GM21423 (cell line): ENCODE measurements around the gene ABHD14A.

Experiments used
- ATAC-seq: cut with Tn5 transposase; IDR thresholded peaks from one replicate; pipeline ENCODE4 v1.9.1; 2021; ENCODE audit warnings: mild to moderate bottlenecking, moderate library complexity; ENCODE audit not compliant: unreplicated experiment

ABHD14A gene

DNA sequence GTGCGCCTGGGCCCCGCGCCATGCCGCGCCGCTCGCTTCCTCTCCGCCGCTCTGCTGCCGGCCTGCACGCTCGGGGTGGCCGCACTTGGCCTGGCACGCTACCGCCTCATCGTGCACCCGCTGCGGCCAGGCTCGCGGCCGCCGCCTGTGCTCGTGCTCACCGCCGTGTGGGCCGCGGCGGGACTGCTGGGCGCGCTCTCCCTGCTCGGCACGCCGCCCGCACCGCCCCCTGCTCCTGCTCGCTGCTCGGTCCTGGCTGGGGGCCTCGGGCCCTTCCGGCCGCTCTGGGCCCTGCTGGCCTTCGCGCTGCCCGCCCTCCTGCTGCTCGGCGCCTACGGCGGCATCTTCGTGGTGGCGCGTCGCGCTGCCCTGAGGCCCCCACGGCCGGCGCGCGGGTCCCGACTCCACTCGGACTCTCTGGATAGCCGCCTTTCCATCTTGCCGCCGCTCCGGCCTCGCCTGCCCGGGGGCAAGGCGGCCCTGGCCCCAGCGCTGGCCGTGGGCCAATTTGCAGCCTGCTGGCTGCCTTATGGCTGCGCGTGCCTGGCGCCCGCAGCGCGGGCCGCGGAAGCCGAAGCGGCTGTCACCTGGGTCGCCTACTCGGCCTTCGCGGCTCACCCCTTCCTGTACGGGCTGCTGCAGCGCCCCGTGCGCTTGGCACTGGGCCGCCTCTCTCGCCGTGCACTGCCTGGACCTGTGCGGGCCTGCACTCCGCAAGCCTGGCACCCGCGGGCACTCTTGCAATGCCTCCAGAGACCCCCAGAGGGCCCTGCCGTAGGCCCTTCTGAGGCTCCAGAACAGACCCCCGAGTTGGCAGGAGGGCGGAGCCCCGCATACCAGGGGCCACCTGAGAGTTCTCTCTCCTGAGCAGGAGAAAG, 18.7 kb upstream of the ABHD14A start:
- no peak for ATAC-seq

DNA sequence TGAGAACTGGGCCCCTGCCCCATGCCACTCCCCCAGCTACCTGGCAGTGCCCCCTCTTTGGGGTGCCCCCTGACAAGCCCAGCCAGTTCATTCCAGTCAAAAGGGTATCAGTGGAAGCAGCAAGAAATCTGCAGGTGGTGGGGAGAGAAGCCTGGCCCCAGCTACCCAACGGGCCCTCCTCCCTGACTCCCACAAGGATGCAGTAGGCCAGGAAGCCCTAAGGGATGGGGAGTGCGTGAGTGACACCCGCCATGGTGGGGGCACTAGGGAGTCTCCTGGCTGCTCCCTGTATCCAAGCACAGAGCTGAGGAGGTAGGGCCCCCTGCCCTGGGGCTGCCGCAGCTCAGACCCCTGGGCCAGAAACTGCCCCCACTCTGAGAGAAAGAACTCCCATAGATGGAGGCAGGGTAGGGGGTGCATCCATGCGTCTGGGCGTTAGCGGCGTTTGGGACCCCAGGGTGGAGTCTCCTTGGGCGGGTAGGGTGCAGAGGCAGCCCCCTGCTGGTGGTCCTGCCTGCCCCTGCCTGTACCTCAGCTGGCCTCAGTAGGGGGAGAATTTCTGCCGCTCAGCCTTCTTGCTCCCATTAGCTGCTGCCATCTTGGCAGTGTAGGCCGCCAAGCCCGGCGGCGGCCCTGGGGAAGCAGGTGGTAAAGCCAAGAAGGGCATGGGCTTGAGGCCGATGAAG, 17.2 kb upstream of the ABHD14A start:
- ATAC-seq = no peak

GRCh38 chr3:51958603-51959521, 16.0 kb upstream of the ABHD14A start:
- ATAC-seq = no peak

- ATAC-seq = no peak
Observed at GRCh38 chr3:51959651-51960050, 15.2 kb upstream of the ABHD14A start.

GRCh38 chr3:51960386-51960785, 14.5 kb upstream of the ABHD14A start:
- ATAC-seq = no peak

GRCh38 chr3:51961011-51961410, 13.9 kb upstream of the ABHD14A start:
- ATAC-seq = no peak

DNA sequence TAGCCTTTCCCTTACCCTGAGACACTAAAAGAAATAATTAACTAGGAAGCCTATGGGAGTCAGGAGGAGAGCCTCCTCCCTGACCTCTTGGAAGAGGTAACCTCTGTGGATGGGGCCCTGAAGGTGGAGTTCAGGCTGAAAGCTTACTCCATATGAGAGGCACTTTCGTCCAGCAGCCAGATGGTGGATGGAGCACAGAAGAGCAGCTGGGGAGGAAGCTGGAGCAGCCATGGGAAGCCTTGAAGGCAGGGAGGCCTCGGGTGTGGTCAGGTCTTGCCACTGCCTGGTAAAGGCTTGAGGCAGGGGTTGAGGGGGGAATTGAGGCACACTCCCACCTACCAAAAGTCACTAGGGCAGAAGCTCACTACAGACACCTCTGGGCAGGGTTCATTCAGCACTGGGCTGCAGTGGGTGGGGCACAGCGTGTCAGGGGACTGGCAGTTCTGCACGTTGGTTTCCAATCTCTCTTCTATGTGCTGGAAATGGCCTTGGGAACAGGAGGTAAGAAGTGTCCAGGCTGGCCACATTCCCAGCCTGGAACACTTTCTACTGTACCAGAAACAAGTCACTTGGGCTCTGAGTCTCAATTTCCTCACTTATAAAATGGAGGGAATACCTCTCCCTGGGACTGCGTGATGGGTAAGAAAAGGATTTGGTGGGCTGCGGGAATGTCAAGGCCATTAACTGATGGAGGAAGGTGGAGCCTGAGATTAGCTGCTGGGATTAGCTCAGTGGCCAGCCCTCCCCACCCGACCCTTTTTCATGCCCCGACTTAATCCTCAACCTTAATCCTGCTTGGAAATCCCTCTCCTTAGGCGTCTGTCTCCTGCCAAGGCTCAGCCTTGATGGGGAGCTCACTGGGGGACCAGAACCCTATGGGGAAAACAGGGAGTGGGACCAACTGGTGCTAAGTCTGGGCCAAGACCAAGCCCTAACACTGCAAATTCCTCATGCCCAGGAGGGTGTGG, 13.0 kb upstream of the ABHD14A start:
- no peak for ATAC-seq

DNA sequence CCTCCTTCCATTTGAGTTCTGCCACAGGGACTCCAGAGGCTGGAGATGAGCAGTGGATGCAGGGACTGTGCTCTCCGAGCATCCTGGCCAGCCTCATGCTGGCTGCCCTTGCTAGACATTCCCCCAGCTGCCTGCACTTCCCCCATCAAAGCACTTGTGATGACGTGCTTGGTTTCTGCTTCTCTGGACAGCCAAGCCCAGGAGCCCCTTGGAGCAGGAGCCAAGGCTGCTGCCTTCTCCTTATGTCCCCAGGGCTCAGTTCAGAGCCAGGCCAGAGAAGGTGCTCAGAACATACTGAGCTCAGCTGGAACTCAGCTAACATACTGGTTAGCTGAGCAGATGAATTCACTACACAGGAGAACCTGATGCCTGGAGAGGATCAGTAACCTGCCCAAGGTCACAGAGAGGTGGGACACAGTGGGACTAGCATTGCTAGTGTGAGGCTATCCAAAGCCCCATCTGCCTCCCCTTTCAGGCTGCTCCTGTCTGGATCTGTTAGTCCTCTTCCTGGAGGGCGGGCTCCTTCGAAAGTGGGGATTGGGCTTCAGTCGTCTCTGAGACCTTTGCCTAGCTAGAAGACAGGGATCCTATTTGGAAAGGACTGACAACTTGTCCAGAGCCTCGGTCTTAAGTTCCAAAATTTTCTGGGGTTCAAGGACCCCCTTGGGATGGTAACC, 11.9 kb upstream of the ABHD14A start:
- no peak for ATAC-seq

DNA sequence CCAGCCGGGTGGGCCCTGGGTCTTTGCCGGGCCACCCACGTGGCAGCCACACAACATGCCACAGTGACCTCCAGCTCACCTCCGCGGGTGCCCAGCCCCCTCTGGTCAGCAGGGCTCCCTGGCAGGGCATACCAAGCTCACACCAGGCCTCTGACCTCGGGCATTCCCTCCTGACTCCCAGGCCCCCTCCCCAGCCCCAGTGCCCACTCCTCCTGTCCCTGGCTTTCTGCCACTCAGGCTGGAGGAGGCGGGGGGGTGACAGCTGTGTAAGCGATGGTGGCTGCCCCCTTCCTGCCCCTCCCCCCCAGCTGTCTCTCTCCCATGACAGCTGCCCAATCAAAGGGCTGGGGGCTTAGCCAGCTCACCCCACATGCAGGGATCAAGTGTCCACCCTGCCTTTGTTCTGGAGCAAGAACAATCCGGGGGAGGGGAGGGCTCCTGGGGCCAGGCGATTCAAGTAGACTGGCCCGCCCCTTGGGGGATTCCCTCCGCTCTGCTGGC, 10.9 kb upstream of the ABHD14A start:
- ATAC-seq = no peak

GRCh38 chr3:51964521-51964920, 10.3 kb upstream of the ABHD14A start:
- no peak for ATAC-seq

- ATAC-seq = no peak
Observed at GRCh38 chr3:51966016-51966415, 8.8 kb upstream of the ABHD14A start.

- no peak for ATAC-seq
Observed at GRCh38 chr3:51966486-51966885, 8.4 kb upstream of the ABHD14A start.

DNA sequence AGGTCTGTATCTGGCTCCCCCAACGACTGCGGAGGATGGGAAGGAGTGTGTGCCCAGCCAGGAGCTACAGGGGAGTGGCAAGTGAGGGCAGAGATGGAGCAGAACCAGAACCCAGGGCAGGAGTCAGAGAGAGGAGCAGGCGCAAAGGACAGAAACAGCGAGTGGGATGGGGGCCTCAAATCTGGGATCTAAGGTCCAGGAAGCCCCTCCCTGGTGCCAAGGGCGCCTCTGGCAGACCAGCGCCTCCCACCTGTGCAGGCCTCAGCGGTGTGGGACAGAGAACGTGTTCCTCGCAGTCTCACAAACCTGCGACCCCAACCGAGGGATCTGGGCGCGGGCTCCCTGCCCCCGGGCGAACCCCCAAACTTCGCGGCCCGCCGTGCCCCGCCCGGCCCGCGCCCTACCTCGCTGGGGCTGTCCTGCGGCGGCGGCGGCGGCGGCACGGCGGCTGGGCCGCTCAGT, 7.9 kb upstream of the ABHD14A start:
- no peak for ATAC-seq

- no peak for ATAC-seq
Observed at GRCh38 chr3:51967384-51968169, 7.3 kb upstream of the ABHD14A start, which contains the start of gene PCBP4. Gene PCBP4, minus strand, starts transcription at chr3:51967454. Its CDS starts 6,214 bp downstream, at chr3:51961240.

DNA sequence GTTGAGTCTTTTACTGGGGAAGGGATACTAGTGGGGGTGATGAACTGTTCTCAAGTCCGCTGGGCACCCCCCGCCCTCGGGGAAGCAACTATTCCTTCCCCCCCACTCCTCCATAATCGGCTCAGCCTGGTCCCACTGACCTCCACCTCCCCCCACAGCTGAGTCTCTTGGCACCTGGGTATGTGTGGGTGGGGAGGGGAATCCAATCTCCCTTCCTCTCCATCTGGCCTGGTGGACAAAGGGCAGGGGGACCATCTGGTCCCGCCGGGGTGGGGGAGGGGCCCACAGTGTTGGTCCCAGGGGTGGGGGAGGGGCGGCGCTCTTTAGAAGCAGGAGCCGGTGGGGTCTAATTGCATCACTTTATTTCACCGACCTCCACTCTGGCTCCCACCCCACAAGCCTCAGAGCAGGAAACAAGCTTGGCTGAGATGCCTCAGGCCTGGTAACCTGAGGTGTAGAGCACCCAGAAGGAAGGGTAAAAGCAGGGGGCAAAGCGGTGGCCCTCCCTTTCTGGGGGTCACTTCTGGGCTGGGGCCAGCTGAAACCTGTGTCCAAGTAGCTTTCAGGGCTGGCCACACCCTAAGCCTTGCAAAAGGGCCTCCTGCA, 6.6 kb upstream of the ABHD14A start:
- no peak for ATAC-seq

GRCh38 chr3:51968883-51969678, 5.8 kb upstream of the ABHD14A start:
- ATAC-seq = no peak

DNA sequence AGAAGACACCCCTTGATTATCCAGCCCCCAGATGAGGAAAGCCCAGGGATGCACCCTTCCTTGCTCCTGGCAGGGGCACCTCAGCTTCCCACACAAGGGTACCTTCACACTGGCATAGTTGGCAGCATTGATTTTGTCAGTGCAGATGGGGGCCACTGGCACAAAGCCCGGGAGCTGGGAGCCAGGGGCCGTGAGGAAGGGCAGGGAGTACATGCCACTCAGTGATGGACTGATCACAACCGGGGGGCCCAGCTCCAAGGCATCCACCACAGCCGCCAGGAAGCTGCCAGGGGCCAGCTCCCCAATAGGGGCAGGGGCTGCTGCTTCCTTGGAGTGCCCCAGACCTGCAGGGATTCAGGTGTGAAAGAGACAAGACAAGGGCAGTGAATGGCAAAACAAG, 5.0 kb upstream of the ABHD14A start:
- no peak for ATAC-seq
